Neural cell (in vitro differentiated cells): ENCODE data around the gene PAPPA2. TPM values are rescaled to one million over a fixed set of nuclear protein-coding genes. Genes with fewer than 3 reads are reported as not detected.

Experiments
- H2AFZ ChIP-seq: fragments of 200-600, 300-800 bp; sonication (generic), shearing (Covaris generic); 2 replicates; pipeline ENCODE4 v1.6.0; 2014; ENCODE audit warnings: low read depth, mild to moderate bottlenecking, antibody characterized with exemption, low read length, moderate library complexity
- H3F3A ChIP-seq: fragments of 200-600 bp; shearing (Covaris generic); 2 replicates; pipeline ENCODE4 v1.6.1; 2016; ENCODE audit warnings: mild to moderate bottlenecking, moderate library complexity, mixed read lengths, antibody characterized with exemption, low read length; ENCODE audit not compliant: insufficient read depth, poor library complexity, severe bottlenecking
- H3K27ac ChIP-seq: fragments of 200-600, 300-800 bp; sonication (generic), shearing (Covaris generic); 2 replicates; pipeline ENCODE4 v1.5.1; 2014; ENCODE audit warnings: mild to moderate bottlenecking, low read length, moderate library complexity
- H3K27me3 ChIP-seq: fragments of 300-800, 200-600 bp; sonication (generic), shearing (Covaris generic); 2 replicates; pipeline ENCODE4 v1.6.0; 2014; ENCODE audit warnings: mild to moderate bottlenecking, low read depth, low read length, moderate library complexity; ENCODE audit not compliant: insufficient read depth
- H3K36me3 ChIP-seq: fragments of 300-800, 200-600 bp; sonication (generic), shearing (Covaris generic); 2 replicates; pipeline ENCODE4 v1.5.1; 2014; ENCODE audit warnings: mild to moderate bottlenecking, antibody characterized with exemption, low read length, moderate library complexity; ENCODE audit not compliant: insufficient read depth
- H3K4me2 ChIP-seq: fragments of 300-800, 200-600 bp; sonication (generic), shearing (Covaris generic); 2 replicates; pipeline ENCODE4 v1.6.0; 2014; ENCODE audit warnings: mild to moderate bottlenecking, low read length
- H3K4me3 ChIP-seq: fragments of 300-800, 200-600 bp; sonication (generic), shearing (Covaris generic); 2 replicates; pipeline ENCODE4 v1.5.1; 2014; ENCODE audit warnings: mild to moderate bottlenecking, low read length, moderate library complexity
- H3K79me2 ChIP-seq: fragments of 200-600 bp; shearing (Covaris generic); replicated peaks from 2 replicates; pipeline ENCODE4 v1.6.0; 2014; ENCODE audit warnings: mild to moderate bottlenecking, low read length, moderate library complexity; ENCODE audit not compliant: insufficient read depth
- H3K9ac ChIP-seq: fragments of 300-800, 200-600 bp; sonication (generic), shearing (Covaris generic); 2 replicates; pipeline ENCODE4 v1.6.1; 2016; ENCODE audit warnings: mild to moderate bottlenecking, low read length, mixed read lengths
- H3K9me2 ChIP-seq: fragments of 200-600 bp; shearing (Covaris generic); 2 replicates; pipeline ENCODE4 v1.6.1; 2016; ENCODE audit warnings: mild to moderate bottlenecking, low read length, mixed read lengths; ENCODE audit not compliant: insufficient read depth
- H3K9me3 ChIP-seq: fragments of 200-600, 300-800 bp; sonication (generic), shearing (Covaris generic); 2 replicates; pipeline ENCODE4 v1.6.1; 2016; ENCODE audit warnings: mild to moderate bottlenecking, mixed run types, low read length, moderate library complexity, mixed read lengths
- H4K20me1 ChIP-seq: fragments of 200-600 bp; shearing (Covaris generic); 2 replicates; pipeline ENCODE4 v1.6.1; 2016; ENCODE audit warnings: mild to moderate bottlenecking, mixed run types; ENCODE audit not compliant: insufficient read depth
- EP300 ChIP-seq: fragments of 450-650 bp; conservative IDR thresholded peaks from 2 replicates; pipeline ENCODE4 v1.6.1; 2014; ENCODE audit warnings: antibody characterized with exemption, mild to moderate bottlenecking, moderate library complexity; ENCODE audit not compliant: poor library complexity, severe bottlenecking
- EZH2 ChIP-seq: fragments of 200-600, 300-800 bp; shearing (Covaris generic), sonication (generic); IDR thresholded peaks from 2 replicates; pipeline ENCODE4 v1.6.1; 2014; ENCODE audit warnings: antibody characterized with exemption, low read length, borderline replicate concordance, mild to moderate bottlenecking; ENCODE audit not compliant: insufficient read depth, poor library complexity, severe bottlenecking
- MXI1 ChIP-seq: fragments of 450-650 bp; conservative IDR thresholded peaks from 2 replicates; pipeline ENCODE4 v1.6.1; 2014; ENCODE audit warnings: antibody characterized with exemption, mild to moderate bottlenecking; ENCODE audit not compliant: poor library complexity, severe bottlenecking
- RAD21 ChIP-seq: fragments of 450-650 bp; conservative IDR thresholded peaks from 2 replicates; pipeline ENCODE4 v1.6.1; 2014; ENCODE audit warnings: antibody characterized with exemption, mild to moderate bottlenecking, moderate library complexity
- SMC3 ChIP-seq: fragments of 450-650 bp; conservative IDR thresholded peaks from 2 replicates; pipeline ENCODE4 v1.6.1; 2014; ENCODE audit warnings: antibody characterized with exemption, mild to moderate bottlenecking, moderate library complexity; ENCODE audit not compliant: poor library complexity
- TAF1 ChIP-seq: IDR thresholded peaks from 2 replicates; pipeline ENCODE4 v1.6.1; 2012; ENCODE audit warnings: low read depth
- polyA plus RNA-seq: library from polyadenylated mRNA; depleted of rRNA; stranded (reverse); fragments of >200 nt; gene quantifications from 2 replicates; pipeline ENCODE4 v1.2.3, GENCODE V29; 2014
- TF ChIP-seq, protein P1 (sequence below): fragments of 450-650 bp; IDR thresholded peaks from 2 replicates; pipeline ENCODE4 v1.5.1; 2014; ENCODE audit warnings: antibody characterized with exemption, mild to moderate bottlenecking, moderate library complexity; ENCODE audit not compliant: poor library complexity, severe bottlenecking
- TF ChIP-seq, protein P2 (sequence below): IDR thresholded peaks from 2 replicates; pipeline ENCODE4 v1.6.1; 2012; ENCODE audit warnings: borderline replicate concordance

Gene PAPPA2
- polyA plus RNA-seq, 1 donor from 2014 or later = 0.59 TPM

DNA sequence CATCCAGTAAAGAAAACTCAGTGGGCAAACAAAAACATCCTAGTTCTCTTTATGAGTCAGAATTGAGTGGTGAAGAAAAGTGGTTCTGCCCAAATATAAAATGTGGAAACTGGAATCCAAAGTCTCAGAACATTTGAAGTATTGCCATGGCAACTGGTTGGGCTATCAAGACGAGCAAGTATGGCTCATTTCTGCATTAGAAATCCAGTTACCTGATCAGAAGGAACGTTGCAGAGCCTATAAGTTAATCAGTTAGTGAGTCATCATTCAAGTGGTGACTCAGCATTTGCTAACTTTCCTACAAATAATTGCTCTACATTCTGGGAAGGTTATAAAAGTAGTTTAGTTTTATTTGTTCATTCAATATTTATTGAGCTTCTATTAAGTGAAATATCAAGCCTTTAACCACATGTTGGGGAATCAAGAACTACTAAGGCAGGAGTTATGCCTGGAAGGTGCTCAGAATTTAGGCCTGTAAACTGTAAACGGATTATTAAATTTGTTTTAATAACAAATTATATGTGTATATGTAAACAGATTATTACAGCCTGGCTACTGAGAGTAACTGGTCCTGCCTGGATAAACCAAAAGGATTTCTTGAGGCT is 104.3 kb downstream of the PAPPA2 start (continued):
- TF ChIP-seq SMC3 = no peak

DNA sequence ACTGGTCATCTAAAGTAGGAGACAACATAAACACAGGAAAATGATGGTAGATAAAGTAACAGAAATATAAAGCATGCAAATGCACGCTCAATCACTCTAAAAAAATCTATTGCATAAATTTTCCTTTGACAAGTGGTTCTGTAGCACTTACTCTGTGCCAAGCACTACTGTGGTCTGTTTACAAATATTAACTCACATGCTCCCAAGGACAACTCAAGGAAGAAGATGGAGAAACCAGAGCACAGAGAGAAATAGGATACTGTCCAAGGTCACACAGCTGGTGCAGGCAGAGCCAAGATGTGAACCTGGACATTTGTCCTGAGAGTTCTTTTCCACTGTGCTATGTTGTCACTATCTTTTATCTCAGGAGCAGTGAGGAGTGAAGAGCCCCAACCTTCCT is 105.2 kb downstream of the PAPPA2 start:
- Histone ChIP-seq H4K20me1 (no peaks in the 10 kb centered on the region), H3K9ac (no peak overlapping the region), H3F3A (no peaks in the 10 kb centered on the region), H3K27ac (no peak overlapping the region), H3K9me3 (no peaks in the 10 kb centered on the region), H3K79me2 (no peaks in the 10 kb centered on the region), H2AFZ (no peak overlapping the region), H3K9me2 (no peaks in the 10 kb centered on the region), H3K36me3 (no peaks in the 10 kb centered on the region), H3K27me3 (no peaks in the 10 kb centered on the region), H3K4me3 (no peak overlapping the region), H3K4me2 (no peak overlapping the region)
- no peak for TF ChIP-seq SMC3
- TF ChIP-seq, protein P1, sequence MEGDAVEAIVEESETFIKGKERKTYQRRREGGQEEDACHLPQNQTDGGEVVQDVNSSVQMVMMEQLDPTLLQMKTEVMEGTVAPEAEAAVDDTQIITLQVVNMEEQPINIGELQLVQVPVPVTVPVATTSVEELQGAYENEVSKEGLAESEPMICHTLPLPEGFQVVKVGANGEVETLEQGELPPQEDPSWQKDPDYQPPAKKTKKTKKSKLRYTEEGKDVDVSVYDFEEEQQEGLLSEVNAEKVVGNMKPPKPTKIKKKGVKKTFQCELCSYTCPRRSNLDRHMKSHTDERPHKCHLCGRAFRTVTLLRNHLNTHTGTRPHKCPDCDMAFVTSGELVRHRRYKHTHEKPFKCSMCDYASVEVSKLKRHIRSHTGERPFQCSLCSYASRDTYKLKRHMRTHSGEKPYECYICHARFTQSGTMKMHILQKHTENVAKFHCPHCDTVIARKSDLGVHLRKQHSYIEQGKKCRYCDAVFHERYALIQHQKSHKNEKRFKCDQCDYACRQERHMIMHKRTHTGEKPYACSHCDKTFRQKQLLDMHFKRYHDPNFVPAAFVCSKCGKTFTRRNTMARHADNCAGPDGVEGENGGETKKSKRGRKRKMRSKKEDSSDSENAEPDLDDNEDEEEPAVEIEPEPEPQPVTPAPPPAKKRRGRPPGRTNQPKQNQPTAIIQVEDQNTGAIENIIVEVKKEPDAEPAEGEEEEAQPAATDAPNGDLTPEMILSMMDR = no peak
- TF ChIP-seq EZH2 = no peak
- no peak for TF ChIP-seq TAF1
- TF ChIP-seq EP300 = no peak
- no peak for TF ChIP-seq MXI1
- TF ChIP-seq RAD21 = no peak
- TF ChIP-seq, protein P2, sequence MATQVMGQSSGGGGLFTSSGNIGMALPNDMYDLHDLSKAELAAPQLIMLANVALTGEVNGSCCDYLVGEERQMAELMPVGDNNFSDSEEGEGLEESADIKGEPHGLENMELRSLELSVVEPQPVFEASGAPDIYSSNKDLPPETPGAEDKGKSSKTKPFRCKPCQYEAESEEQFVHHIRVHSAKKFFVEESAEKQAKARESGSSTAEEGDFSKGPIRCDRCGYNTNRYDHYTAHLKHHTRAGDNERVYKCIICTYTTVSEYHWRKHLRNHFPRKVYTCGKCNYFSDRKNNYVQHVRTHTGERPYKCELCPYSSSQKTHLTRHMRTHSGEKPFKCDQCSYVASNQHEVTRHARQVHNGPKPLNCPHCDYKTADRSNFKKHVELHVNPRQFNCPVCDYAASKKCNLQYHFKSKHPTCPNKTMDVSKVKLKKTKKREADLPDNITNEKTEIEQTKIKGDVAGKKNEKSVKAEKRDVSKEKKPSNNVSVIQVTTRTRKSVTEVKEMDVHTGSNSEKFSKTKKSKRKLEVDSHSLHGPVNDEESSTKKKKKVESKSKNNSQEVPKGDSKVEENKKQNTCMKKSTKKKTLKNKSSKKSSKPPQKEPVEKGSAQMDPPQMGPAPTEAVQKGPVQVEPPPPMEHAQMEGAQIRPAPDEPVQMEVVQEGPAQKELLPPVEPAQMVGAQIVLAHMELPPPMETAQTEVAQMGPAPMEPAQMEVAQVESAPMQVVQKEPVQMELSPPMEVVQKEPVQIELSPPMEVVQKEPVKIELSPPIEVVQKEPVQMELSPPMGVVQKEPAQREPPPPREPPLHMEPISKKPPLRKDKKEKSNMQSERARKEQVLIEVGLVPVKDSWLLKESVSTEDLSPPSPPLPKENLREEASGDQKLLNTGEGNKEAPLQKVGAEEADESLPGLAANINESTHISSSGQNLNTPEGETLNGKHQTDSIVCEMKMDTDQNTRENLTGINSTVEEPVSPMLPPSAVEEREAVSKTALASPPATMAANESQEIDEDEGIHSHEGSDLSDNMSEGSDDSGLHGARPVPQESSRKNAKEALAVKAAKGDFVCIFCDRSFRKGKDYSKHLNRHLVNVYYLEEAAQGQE = no peak

DNA sequence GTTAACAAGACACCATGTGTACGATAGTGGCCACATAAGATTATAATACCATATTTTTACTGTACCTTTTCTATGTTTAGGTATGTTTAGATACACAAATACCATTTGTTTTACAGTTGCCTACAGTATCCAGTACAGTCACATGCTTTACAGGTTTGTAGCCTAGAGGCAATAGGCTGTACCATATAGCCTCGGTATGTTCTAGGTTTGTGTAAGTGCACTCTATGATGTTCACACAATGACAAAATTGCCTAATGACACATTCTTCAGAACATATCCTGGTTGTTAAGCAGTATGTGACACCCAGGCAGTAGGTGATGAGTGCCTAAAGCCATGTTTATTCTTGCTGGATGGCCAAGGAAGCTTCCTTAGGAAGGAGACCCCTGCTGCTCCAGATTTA is 111.8 kb downstream of the PAPPA2 start:
- no peaks in the 10 kb centered on the region for H3K79me2 ChIP-seq
- H2AFZ ChIP-seq = no peak overlapping the region
- no peaks in the 10 kb centered on the region for H3K27me3 ChIP-seq
- no peaks in the 10 kb centered on the region for H3K9me2 ChIP-seq
- H3K36me3 ChIP-seq = no peaks in the 10 kb centered on the region
- no peaks in the 10 kb centered on the region for H4K20me1 ChIP-seq
- no peaks in the 10 kb centered on the region for H3K9me3 ChIP-seq
- no peak overlapping the region for H3K9ac ChIP-seq
- TF ChIP-seq TAF1 = no peak
- TF ChIP-seq, protein P2 = no peak
- TF ChIP-seq RAD21 = no peak
- TF ChIP-seq, protein P1 = no peak
- no peak for TF ChIP-seq EP300
- no peak overlapping the region for H3K4me3 ChIP-seq
- no peak overlapping the region for H3K4me2 ChIP-seq
- no peak overlapping the region for H3K27ac ChIP-seq
- H3F3A ChIP-seq = no peaks in the 10 kb centered on the region
